GM12878 (cell line): ENCODE measurements around the gene TROAP. TPM values are rescaled to one million over a fixed set of nuclear protein-coding genes. Genes with fewer than 3 reads are reported as not detected.
A peak's percentile ranks its signal among the peaks of the same experiment; 100 is the strongest.

Source experiments
- HDAC2 ChIP-seq: fragments of 200-600 bp; sonication (generic); IDR thresholded peaks from 2 replicates; pipeline ENCODE4 v1.6.1; 2017
- MEF2A ChIP-seq: IDR thresholded peaks from 2 replicates; pipeline ENCODE4 v1.6.1; 2011; ENCODE audit warnings: low read depth, mild to moderate bottlenecking, low read length, moderate library complexity; ENCODE audit not compliant: insufficient read depth
- MTA2 ChIP-seq: fragments of 450-650 bp; IDR thresholded peaks from 2 replicates; pipeline ENCODE4 v1.6.1; 2016; ENCODE audit warnings: low read depth, mild to moderate bottlenecking, moderate library complexity
- NFIC ChIP-seq: IDR thresholded peaks from 2 replicates; pipeline ENCODE4 v1.6.1; 2012; ENCODE audit warnings: low read depth, mild to moderate bottlenecking, inconsistent platforms, low read length, moderate library complexity
- POLR2AphosphoS2 ChIP-seq: IDR thresholded peaks from 2 replicates; pipeline ENCODE4 v1.6.1; 2011; ENCODE audit warnings: low read depth, mild to moderate bottlenecking, low read length, improper control_type of control experiment, moderate library complexity
- RAD21 ChIP-seq: IDR thresholded peaks from 2 replicates; pipeline ENCODE4 v1.6.1; 2011; ENCODE audit warnings: mild to moderate bottlenecking, low read depth, low read length, moderate library complexity; ENCODE audit not compliant: insufficient read depth
- RAD51 ChIP-seq: fragments of 450-650 bp; IDR thresholded peaks from 2 replicates; pipeline ENCODE4 v1.6.1; 2016; ENCODE audit warnings: moderate library complexity, mild to moderate bottlenecking, inconsistent platforms
- SIX5 ChIP-seq: IDR thresholded peaks from 2 replicates; pipeline ENCODE4 v1.6.1; 2011; ENCODE audit warnings: mild to moderate bottlenecking, low read depth, low read length, moderate library complexity; ENCODE audit not compliant: severe bottlenecking
- TAF1 ChIP-seq: IDR thresholded peaks from 2 replicates; pipeline ENCODE4 v1.6.1; 2011; ENCODE audit warnings: mild to moderate bottlenecking, low read depth, low read length, borderline replicate concordance
- ZNF207 ChIP-seq: fragments of 450-650 bp; IDR thresholded peaks from 2 replicates; pipeline ENCODE4 v1.6.1; 2014; ENCODE audit warnings: antibody characterized with exemption, mild to moderate bottlenecking, borderline replicate concordance
- polyA plus RNA-seq, 11 experiments: library from polyadenylated mRNA; depleted of rRNA in 4 of 11; unstranded in 6 of 11; stranded (reverse) in 5 of 11; fragments of >200 nt; fragmentation: Nextera tagmentation in 4 of 11; fragmentation: Illumina TruSeq in 1 of 11; extraction: Ambion mirVana in 4 of 11; extraction: Trizol in 1 of 11; gene quantifications; 1 replicate in 1 of 11; 2 replicates in 10 of 11; pipeline versions ENCODE4 v1.2.1 to v1.2.3, GENCODE V29; 2011 to 2016; ENCODE audit warnings: inconsistent platforms in 2 of 11, missing spikeins in 2 of 11, low read depth in 1 of 11
- total RNA-seq, 4 experiments: library from RNA; depleted of rRNA in 3 of 4; stranded (reverse); fragments of >200 nt in 3 of 4; fragmentation: Illumina TruSeq in 1 of 4; extraction: Trizol in 1 of 4; gene quantifications; 2 replicates each; pipeline versions ENCODE4 v1.2.1 to v1.2.3, GENCODE V29; 2013 to 2021
- TF ChIP-seq, protein P1 (sequence below): IDR thresholded peaks from 2 replicates; pipeline ENCODE4 v1.6.1; 2012; ENCODE audit warnings: low read depth, low read length, improper control_type of control experiment
- TF ChIP-seq, protein P2 (sequence below): fragments of 450-650 bp; IDR thresholded peaks from 2 replicates; pipeline ENCODE4 v1.6.1; 2017; ENCODE audit warnings: mild to moderate bottlenecking, moderate library complexity
- TF ChIP-seq, protein P3 (sequence below): fragments of 450-650 bp; formaldehyde crosslinking; IDR thresholded peaks from 2 replicates; pipeline ENCODE4 v1.4.0; 2022; ENCODE audit warnings: mild to moderate bottlenecking, moderate library complexity

The TROAP gene
- total and polyA plus RNA-seq, 10 of the 15 experiments (the other 5 are each of a cell fraction or from before 2014, with no cell fraction given), result 26.8 to 93.7 (median 52.6) TPM

DNA sequence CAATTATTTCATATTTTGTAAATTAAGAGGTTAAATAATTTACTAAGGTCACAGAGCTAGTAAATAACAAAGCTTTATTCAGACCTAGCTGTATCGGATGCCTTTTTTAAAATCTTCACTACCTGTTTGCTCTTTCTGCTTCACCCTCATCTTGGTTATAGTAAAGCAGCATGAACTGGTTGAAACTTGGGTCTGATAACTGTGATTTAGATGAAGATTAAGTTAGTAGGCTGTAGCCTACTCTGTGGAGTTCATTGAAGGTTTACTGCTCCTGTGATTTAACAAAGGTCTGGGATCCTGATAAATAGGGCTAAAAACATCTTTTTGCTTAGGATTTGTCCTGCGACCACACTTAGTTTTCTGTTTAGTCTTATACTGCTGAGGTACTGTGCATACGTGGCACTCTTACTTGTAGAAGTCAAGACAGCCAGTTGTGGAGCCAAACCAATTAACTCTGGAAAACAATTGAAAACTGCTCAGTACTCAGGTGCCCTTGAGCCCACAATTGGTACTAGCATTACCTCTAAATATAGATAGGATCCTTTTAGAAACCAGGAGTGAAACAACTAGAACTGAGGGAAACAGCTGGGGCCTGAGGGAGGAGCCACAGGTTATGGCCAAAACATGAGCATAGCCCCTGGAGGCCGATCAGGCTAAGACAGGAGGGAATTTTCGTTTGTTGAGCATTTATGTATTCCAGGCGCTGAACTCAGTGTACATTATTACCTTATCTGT, 46.5 kb downstream of the TROAP start (continued):
- no peak for TF ChIP-seq POLR2AphosphoS2
- TF ChIP-seq MTA2, result 0 out of 2 replicates have a peak, but pooled peaks have one; percentile 23
- peak; percentile 79 for TF ChIP-seq MEF2A
- TF ChIP-seq, protein P1, sequence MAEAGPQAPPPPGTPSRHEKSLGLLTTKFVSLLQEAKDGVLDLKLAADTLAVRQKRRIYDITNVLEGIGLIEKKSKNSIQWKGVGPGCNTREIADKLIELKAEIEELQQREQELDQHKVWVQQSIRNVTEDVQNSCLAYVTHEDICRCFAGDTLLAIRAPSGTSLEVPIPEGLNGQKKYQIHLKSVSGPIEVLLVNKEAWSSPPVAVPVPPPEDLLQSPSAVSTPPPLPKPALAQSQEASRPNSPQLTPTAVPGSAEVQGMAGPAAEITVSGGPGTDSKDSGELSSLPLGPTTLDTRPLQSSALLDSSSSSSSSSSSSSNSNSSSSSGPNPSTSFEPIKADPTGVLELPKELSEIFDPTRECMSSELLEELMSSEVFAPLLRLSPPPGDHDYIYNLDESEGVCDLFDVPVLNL, result no peak
- TF ChIP-seq ZNF207, result no peak
- TF ChIP-seq TAF1, result no peak
- no peak for TF ChIP-seq SIX5
- peak; percentile 8; the same call in 1 of the 2 replicates for TF ChIP-seq RAD51
- TF ChIP-seq, protein P2, sequence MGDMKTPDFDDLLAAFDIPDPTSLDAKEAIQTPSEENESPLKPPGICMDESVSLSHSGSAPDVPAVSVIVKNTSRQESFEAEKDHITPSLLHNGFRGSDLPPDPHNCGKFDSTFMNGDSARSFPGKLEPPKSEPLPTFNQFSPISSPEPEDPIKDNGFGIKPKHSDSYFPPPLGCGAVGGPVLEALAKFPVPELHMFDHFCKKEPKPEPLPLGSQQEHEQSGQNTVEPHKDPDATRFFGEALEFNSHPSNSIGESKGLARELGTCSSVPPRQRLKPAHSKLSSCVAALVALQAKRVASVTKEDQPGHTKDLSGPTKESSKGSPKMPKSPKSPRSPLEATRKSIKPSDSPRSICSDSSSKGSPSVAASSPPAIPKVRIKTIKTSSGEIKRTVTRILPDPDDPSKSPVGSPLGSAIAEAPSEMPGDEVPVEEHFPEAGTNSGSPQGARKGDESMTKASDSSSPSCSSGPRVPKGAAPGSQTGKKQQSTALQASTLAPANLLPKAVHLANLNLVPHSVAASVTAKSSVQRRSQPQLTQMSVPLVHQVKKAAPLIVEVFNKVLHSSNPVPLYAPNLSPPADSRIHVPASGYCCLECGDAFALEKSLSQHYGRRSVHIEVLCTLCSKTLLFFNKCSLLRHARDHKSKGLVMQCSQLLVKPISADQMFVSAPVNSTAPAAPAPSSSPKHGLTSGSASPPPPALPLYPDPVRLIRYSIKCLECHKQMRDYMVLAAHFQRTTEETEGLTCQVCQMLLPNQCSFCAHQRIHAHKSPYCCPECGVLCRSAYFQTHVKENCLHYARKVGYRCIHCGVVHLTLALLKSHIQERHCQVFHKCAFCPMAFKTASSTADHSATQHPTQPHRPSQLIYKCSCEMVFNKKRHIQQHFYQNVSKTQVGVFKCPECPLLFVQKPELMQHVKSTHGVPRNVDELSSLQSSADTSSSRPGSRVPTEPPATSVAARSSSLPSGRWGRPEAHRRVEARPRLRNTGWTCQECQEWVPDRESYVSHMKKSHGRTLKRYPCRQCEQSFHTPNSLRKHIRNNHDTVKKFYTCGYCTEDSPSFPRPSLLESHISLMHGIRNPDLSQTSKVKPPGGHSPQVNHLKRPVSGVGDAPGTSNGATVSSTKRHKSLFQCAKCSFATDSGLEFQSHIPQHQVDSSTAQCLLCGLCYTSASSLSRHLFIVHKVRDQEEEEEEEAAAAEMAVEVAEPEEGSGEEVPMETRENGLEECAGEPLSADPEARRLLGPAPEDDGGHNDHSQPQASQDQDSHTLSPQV, result no peak
- no peak for TF ChIP-seq HDAC2
- no peak for TF ChIP-seq RAD21
- peak; percentile 37; the same call in 1 of the 2 replicates for TF ChIP-seq NFIC
- TF ChIP-seq, protein P3, sequence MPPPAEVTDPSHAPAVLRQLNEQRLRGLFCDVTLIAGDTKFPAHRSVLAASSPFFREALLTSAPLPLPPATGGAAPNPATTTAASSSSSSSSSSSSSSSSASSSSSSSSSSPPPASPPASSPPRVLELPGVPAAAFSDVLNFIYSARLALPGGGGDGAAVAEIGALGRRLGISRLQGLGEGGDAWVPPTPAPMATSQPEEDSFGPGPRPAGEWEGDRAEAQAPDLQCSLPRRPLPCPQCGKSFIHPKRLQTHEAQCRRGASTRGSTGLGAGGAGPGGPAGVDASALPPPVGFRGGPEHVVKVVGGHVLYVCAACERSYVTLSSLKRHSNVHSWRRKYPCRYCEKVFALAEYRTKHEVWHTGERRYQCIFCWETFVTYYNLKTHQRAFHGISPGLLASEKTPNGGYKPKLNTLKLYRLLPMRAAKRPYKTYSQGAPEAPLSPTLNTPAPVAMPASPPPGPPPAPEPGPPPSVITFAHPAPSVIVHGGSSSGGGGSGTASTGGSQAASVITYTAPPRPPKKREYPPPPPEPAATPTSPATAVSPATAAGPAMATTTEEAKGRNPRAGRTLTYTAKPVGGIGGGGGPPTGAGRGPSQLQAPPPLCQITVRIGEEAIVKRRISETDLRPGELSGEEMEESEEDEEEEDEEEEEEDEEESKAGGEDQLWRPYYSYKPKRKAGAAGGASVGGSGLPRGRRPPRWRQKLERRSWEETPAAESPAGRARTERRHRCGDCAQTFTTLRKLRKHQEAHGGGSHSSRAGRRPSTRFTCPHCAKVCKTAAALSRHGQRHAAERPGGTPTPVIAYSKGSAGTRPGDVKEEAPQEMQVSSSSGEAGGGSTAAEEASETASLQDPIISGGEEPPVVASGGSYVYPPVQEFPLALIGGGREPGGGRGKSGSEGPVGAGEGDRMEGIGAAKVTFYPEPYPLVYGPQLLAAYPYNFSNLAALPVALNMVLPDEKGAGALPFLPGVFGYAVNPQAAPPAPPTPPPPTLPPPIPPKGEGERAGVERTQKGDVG, result no peak
